Measurements from ENCODE around the gene CATSPER3.

DNA sequence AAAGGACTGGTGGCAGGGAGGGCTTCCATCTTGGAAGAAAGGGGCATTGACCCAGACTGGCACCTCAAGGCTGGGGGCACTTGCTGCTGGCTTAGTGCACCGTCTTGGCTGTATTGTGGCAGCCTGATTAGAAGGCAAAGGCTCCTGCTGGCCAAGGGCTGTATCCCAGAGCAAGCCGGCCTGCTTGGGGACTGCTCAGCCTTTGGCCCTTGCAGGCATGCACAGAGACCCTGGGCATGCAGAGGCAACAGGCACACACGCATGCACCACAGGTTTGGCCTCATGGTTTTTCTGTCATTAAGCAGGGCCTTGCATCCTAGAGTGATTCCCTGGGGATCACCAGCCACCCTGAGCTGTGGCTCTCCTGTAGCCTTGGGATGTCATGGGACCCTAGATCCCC, 37.4 kb downstream of the CATSPER3 start:
- no peak for TF ChIP-seq CTCF (conservative IDR thresholded peaks at IDR 0.05; ENCODE audit: low read depth, low read length)
- no peak for TF ChIP-seq EZH2 (IDR thresholded peaks at IDR 0.05; ENCODE audit: low read length, unreplicated experiment)

All from PC-3 (cell line).